Central memory CD8-positive, alpha-beta T cell (primary cell): ENCODE results near the gene GRAMD1A.
"Not testable (repeated sequence)": the region's sequence is repeated elsewhere in the genome, so short reads cannot be mapped to it uniquely, and the experiment has no call there.

ENCODE experiments used
- ATAC-seq: fragments of 150-1000 bp; cut with Tn5 transposase; replicated peaks from 2 replicates; pipeline ENCODE4 v1.10.0; 2022; ENCODE audit warnings: mild to moderate bottlenecking, moderate FRiP score, moderate number of reproducible peaks; ENCODE audit not compliant: poor library complexity, severe bottlenecking; ENCODE audit errors: extremely low read depth
- DNase-seq, 2 donors: peaks; one replicate each; pipeline ENCODE4 v3.0.0; 2021; ENCODE audit warnings: low spot score in 2 of 2
- H3K27ac Mint-ChIP-seq: one replicate; pipeline ENCODE4 v1.8.0; 2022; ENCODE audit warnings: low read depth, mild to moderate bottlenecking, moderate library complexity, mixed read lengths
- H3K27me3 Mint-ChIP-seq: one replicate; pipeline ENCODE4 v1.8.0; 2022; ENCODE audit warnings: mixed read lengths
- H3K36me3 Mint-ChIP-seq: one replicate; pipeline ENCODE4 v1.8.0; 2022; ENCODE audit warnings: mild to moderate bottlenecking, moderate library complexity, mixed read lengths; ENCODE audit not compliant: insufficient read depth
- H3K4me1 Mint-ChIP-seq: one replicate; pipeline ENCODE4 v1.8.0; 2022; ENCODE audit warnings: mixed read lengths
- H3K4me3 Mint-ChIP-seq: one replicate; pipeline ENCODE4 v1.8.0; 2022; ENCODE audit warnings: mild to moderate bottlenecking, moderate library complexity, mixed read lengths
- H3K9me3 Mint-ChIP-seq: one replicate; pipeline ENCODE4 v1.8.0; 2022; ENCODE audit warnings: mixed read lengths

The GRAMD1A gene

GRCh38 chr19:35051268-35051667 is 51.1 kb downstream of the GRAMD1A start:
- not testable (repeated sequence) for H3K27ac Mint-ChIP-seq, H3K27me3 Mint-ChIP-seq, H3K9me3 Mint-ChIP-seq, H3K4me1 Mint-ChIP-seq, ATAC-seq, H3K4me3 Mint-ChIP-seq, DNase-seq, H3K36me3 Mint-ChIP-seq

- Mint-ChIP-seq H3K9me3 (no peaks in the 10 kb centered on the region), H3K27ac (no peak overlapping the region), H3K27me3 (peaks cover 13% of the 10 kb centered on the region), H3K4me3 (no peak overlapping the region), H3K36me3 (no peaks in the 10 kb centered on the region), H3K4me1 (no peaks in the 10 kb centered on the region)
- no peak for ATAC-seq
- no peak for DNase-seq
These were observed 51.7 kb downstream of the GRAMD1A start for GRCh38 chr19:35051796-35052195.

GRCh38 chr19:35052599-35053190 is 52.6 kb downstream of the GRAMD1A start:
- Mint-ChIP-seq H3K36me3 (no peaks in the 10 kb centered on the region), H3K4me3 (no peak overlapping the region), H3K27ac (no peak overlapping the region), H3K4me1 (no peaks in the 10 kb centered on the region), H3K27me3 (peaks cover 17% of the 10 kb centered on the region), H3K9me3 (no peaks in the 10 kb centered on the region)
- no peak for DNase-seq
- no peak for ATAC-seq

- Mint-ChIP-seq H3K9me3 (no peaks in the 10 kb centered on the region), H3K4me3 (no peak overlapping the region), H3K36me3 (no peaks in the 10 kb centered on the region), H3K4me1 (no peaks in the 10 kb centered on the region), H3K27me3 (peaks cover 17% of the 10 kb centered on the region), H3K27ac (no peak overlapping the region)
- no peak for DNase-seq
- no peak for ATAC-seq
These were observed 53.7 kb downstream of the GRAMD1A start for GRCh38 chr19:35053667-35054293.

- Mint-ChIP-seq H3K27ac (no peak overlapping the region), H3K27me3 (peaks cover 17% of the 10 kb centered on the region), H3K4me1 (no peaks in the 10 kb centered on the region), H3K36me3 (peaks cover 2% of the 10 kb centered on the region), H3K9me3 (no peaks in the 10 kb centered on the region), H3K4me3 (no peak overlapping the region)
- DNase-seq (no peak), ATAC-seq (no peak)
These were observed 54.5 kb downstream of the GRAMD1A start for GRCh38 chr19:35054626-35055025.

GRCh38 chr19:35055715-35056179 is 55.6 kb downstream of the GRAMD1A start:
- no peak overlapping the region for H3K4me3 Mint-ChIP-seq
- H3K9me3 Mint-ChIP-seq = no peaks in the 10 kb centered on the region
- peaks cover 17% of the 10 kb centered on the region for H3K27me3 Mint-ChIP-seq
- DNase-seq = no peak
- no peaks in the 10 kb centered on the region for H3K4me1 Mint-ChIP-seq
- peaks cover 2% of the 10 kb centered on the region for H3K36me3 Mint-ChIP-seq
- peak; percentile 36 for ATAC-seq
- no peak overlapping the region for H3K27ac Mint-ChIP-seq

GRCh38 chr19:35056513-35057063 is 56.5 kb downstream of the GRAMD1A start:
- no peak for DNase-seq
- Mint-ChIP-seq H3K9me3 (no peaks in the 10 kb centered on the region), H3K27ac (no peak overlapping the region), H3K27me3 (peaks cover 17% of the 10 kb centered on the region), H3K36me3 (peaks cover 2% of the 10 kb centered on the region), H3K4me1 (no peaks in the 10 kb centered on the region), H3K4me3 (no peak overlapping the region)
- no peak for ATAC-seq

GRCh38 chr19:35058370-35058769 is 58.2 kb downstream of the GRAMD1A start:
- H3K4me3 Mint-ChIP-seq = no peak overlapping the region
- no peak for DNase-seq
- H3K27me3 Mint-ChIP-seq = peaks cover 17% of the 10 kb centered on the region
- no peak overlapping the region for H3K27ac Mint-ChIP-seq
- peaks cover 2% of the 10 kb centered on the region for H3K36me3 Mint-ChIP-seq
- no peak for ATAC-seq
- H3K4me1 Mint-ChIP-seq = no peaks in the 10 kb centered on the region
- H3K9me3 Mint-ChIP-seq = no peaks in the 10 kb centered on the region

GRCh38 chr19:35059006-35059798 is 59.1 kb downstream of the GRAMD1A start:
- no peak overlapping the region for H3K27ac Mint-ChIP-seq

GRCh38 chr19:35059799-35060091 is 59.6 kb downstream of the GRAMD1A start:
- no peak overlapping the region for H3K27ac Mint-ChIP-seq
- no peaks in the 10 kb centered on the region for H3K9me3 Mint-ChIP-seq
- no peak overlapping the region for H3K4me3 Mint-ChIP-seq
- peaks cover 2% of the 10 kb centered on the region for H3K36me3 Mint-ChIP-seq
- ATAC-seq = no peak
- no peaks in the 10 kb centered on the region for H3K4me1 Mint-ChIP-seq
- peaks cover 17% of the 10 kb centered on the region for H3K27me3 Mint-ChIP-seq
- no peak for DNase-seq

More at GRCh38 chr19:35059006-35059798, 59.1 kb downstream of the GRAMD1A start:
- H3K4me1 Mint-ChIP-seq = no peaks in the 10 kb centered on the region
- ATAC-seq (no peak), DNase-seq (no peak)
- no peaks in the 10 kb centered on the region for H3K9me3 Mint-ChIP-seq
- peaks cover 2% of the 10 kb centered on the region for H3K36me3 Mint-ChIP-seq
- peaks cover 17% of the 10 kb centered on the region for H3K27me3 Mint-ChIP-seq
- H3K4me3 Mint-ChIP-seq = no peak overlapping the region

- H3K4me1 Mint-ChIP-seq = no peaks in the 10 kb centered on the region
- no peak for DNase-seq
- H3K36me3 Mint-ChIP-seq = peaks cover 2% of the 10 kb centered on the region
- H3K9me3 Mint-ChIP-seq = no peaks in the 10 kb centered on the region
- peaks cover 17% of the 10 kb centered on the region for H3K27me3 Mint-ChIP-seq
- ATAC-seq = no peak
- H3K27ac Mint-ChIP-seq = no peak overlapping the region
- no peak overlapping the region for H3K4me3 Mint-ChIP-seq
These were observed 60.2 kb downstream of the GRAMD1A start for GRCh38 chr19:35060160-35060855.

- peaks cover 4% of the 10 kb centered on the region for H3K27me3 Mint-ChIP-seq
- H3K36me3 Mint-ChIP-seq = peaks cover 4% of the 10 kb centered on the region
- no peak for DNase-seq
- no peak for ATAC-seq
- H3K4me3 Mint-ChIP-seq = no peak overlapping the region
- H3K4me1 Mint-ChIP-seq = no peaks in the 10 kb centered on the region
- no peaks in the 10 kb centered on the region for H3K9me3 Mint-ChIP-seq
- peak overlapping the region; percentile 16 for H3K27ac Mint-ChIP-seq
These were observed 61.7 kb downstream of the GRAMD1A start for GRCh38 chr19:35061583-35062373.
